Stimulated activated CD8-positive, alpha-beta memory T cell treated with anti-CD3 and anti-CD28 coated beads, Interleukin-15, amount 100 ng/mL, for 4 hours (primary cell): ENCODE measurements around the gene ABCA9.

Source experiments
- DNase-seq, 2 donors: peaks; one replicate each; pipeline ENCODE4 v3.0.0-alpha.2; 2020; ENCODE audit warnings: low read depth in 2 of 2

Gene ABCA9

GRCh38 chr17:69067274-69068047, 6.7 kb upstream of the ABCA9 start:
- DNase-seq, result no peak

GRCh38 chr17:69066482-69066881, 5.8 kb upstream of the ABCA9 start:
- no peak for DNase-seq

GRCh38 chr17:69065113-69065512, 4.4 kb upstream of the ABCA9 start:
- no peak for DNase-seq

- no peak for DNase-seq
Measured at GRCh38 chr17:69064476-69064875, 3.7 kb upstream of the ABCA9 start.

GRCh38 chr17:69064001-69064400, 3.3 kb upstream of the ABCA9 start:
- no peak for DNase-seq

- DNase-seq, result no peak
Measured at GRCh38 chr17:69062860-69063581, 2.3 kb upstream of the ABCA9 start.

GRCh38 chr17:69061721-69062556, 1.2 kb upstream of the ABCA9 start:
- DNase-seq, result no peak

- no peak for DNase-seq
Measured at GRCh38 chr17:69059458-69060175, 1.1 kb downstream of the ABCA9 start.

- no peak for DNase-seq
Measured at GRCh38 chr17:69058165-69058564, 2.6 kb downstream of the ABCA9 start.

GRCh38 chr17:69057280-69057679, 3.4 kb downstream of the ABCA9 start:
- DNase-seq, result no peak

- DNase-seq, result no peak
Measured at GRCh38 chr17:69056179-69056823, 4.4 kb downstream of the ABCA9 start.

GRCh38 chr17:69055334-69055733, 5.4 kb downstream of the ABCA9 start:
- no peak for DNase-seq

- DNase-seq, result no peak
Measured at GRCh38 chr17:69050999-69051775, 9.5 kb downstream of the ABCA9 start.

GRCh38 chr17:69048634-69049033, 12.1 kb downstream of the ABCA9 start:
- no peak for DNase-seq

- no peak for DNase-seq
Measured at GRCh38 chr17:69047368-69048263, 13.1 kb downstream of the ABCA9 start.

- no peak for DNase-seq
Measured at GRCh38 chr17:69046121-69046807, 14.5 kb downstream of the ABCA9 start.

- no peak for DNase-seq
Measured at GRCh38 chr17:69045646-69046045, 15.1 kb downstream of the ABCA9 start.

- no peak for DNase-seq
Measured at GRCh38 chr17:69044371-69044770, 16.4 kb downstream of the ABCA9 start.
